GM18951 (cell line): ENCODE measurements around the gene PTGER3.
"Not testable (repeated sequence)": the region's sequence is repeated elsewhere in the genome, so short reads cannot be mapped to it uniquely, and the experiment has no call there.

ENCODE experiments used
- POLR2A ChIP-seq: IDR thresholded peaks from 4 replicates; pipeline ENCODE4 v1.6.1; 2011; ENCODE audit warnings: mild to moderate bottlenecking; ENCODE audit not compliant: insufficient read length, insufficient read depth; ENCODE audit errors: extremely low read depth
- in situ Hi-C: fragments of 300-500 bp; cut with MboI; formaldehyde crosslinking; loops from one replicate; pipeline ENCODE4 v1.12.0; 2022; ENCODE audit warnings: low sequenced_read_pairs, mixed read lengths, inconsistent platforms; ENCODE audit not compliant: unreplicated experiment

Gene PTGER3

DNA sequence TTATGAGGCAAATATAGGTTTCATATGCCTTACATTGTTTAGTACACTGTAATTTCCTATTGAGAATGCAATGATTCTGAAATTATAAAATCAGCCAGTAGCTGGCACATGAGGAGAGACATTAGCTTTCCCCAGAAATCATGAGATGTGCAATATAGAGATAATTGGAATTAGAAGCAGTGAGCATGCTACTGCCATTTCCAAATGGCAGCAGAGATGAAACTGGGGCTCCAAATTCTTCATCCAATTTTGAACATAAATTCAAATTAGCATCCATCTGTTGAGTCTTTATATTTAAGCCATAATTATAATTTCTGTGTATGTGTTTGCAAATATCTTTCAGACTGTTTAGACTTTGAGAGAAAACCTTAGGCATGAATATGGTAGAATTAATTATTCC is 28.8 kb downstream of the PTGER3 start:
- TF ChIP-seq POLR2A, result no peak
- in situ Hi-C loops, result no loop called here

DNA sequence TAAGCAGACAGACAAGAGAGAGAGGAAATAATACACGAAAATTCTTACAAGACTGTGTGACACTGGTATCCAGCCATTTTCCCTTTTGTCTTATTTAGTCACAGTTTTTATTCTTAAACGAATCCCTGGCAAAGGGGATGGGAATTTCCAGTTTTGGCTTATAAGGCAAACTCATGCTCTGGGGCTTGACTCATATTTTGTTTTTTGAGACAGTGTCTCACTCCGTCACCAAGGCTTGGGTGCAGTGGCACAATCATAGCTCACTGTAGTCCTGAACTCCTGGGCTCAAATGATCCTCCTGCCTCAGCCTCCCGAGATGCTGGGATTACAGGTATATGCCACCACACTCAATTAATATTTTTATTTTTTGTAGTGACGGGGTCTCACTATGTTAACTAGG is 31.9 kb downstream of the PTGER3 start:
- in situ Hi-C loops, result no loop called here
- TF ChIP-seq POLR2A, result no peak

DNA sequence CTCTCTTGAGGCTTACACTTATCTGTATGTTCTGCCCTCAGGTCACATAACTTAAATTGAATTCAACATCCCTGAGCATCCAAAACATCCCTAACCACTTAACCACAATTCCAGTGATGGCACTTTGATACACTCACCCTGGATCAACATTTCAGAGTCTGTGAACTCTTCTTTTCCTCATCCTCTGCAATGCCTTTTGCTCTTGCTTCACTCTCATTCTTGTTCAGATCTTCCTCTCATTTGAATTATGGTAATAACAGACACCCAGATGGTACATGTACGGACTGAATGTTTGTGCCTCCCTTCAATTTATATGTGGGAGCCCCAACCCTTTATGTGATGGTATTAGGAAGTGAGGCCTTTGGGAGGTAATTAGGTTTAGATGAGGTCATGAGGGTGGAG is 33.4 kb downstream of the PTGER3 start:
- in situ Hi-C loops, result no loop called here
- no peak for TF ChIP-seq POLR2A

- no peak for TF ChIP-seq POLR2A
- in situ Hi-C loops, result no loop called here
Observed at GRCh38 chr1:71002709-71003475, 44.7 kb downstream of the PTGER3 start.

DNA sequence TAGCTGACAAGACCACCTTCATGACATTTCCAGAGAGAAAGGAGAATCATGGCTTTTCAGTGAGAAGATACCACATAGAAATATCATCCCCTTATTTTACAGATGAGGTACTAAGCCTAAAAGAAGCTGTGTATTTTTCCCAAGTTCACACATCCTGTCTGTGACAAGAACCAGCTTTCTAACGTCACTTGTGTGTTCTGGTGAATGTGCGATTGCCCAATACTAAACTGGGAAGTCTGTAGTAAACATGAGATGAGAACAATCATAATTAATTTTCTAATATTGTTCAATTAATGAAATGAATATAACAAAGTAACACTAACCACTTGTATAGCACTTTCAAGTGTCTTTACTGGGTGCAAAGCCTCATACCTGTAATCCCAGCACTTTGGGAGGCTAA is 46.0 kb downstream of the PTGER3 start:
- no peak for TF ChIP-seq POLR2A
- in situ Hi-C loops, result no loop called here

GRCh38 chr1:70997793-70998192 is 49.8 kb downstream of the PTGER3 start:
- no peak for TF ChIP-seq POLR2A
- in situ Hi-C loops, result no loop called here

DNA sequence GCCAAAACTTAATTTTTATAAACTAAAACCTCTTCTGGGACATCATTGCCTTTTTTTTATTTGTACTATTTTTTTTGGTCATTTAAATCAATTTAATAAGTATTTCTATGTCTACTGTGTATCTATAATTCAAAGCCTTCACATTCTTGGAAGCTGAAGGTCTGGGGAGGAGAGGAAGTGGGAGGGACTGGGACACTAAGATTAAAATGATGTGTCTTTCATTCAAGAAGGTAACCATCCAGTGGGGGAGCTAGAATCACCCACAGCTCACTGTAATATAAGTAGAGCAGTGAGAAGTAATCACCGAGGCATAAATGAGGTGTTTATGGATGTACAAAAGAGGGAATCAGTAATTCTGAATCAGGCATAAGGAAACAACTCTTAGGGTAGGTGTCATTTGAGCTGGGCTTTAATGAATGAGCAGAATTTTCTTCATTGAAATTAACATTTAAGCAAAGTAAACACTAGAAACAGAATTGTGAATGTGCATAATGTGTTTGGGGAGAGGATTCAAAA is 52.8 kb downstream of the PTGER3 start:
- in situ Hi-C loops, result no loop called here
- no peak for TF ChIP-seq POLR2A

GRCh38 chr1:70993798-70994197 is 53.8 kb downstream of the PTGER3 start:
- in situ Hi-C loops, result no loop called here
- no peak for TF ChIP-seq POLR2A

- TF ChIP-seq POLR2A, result no peak
- in situ Hi-C loops, result no loop called here
Observed at GRCh38 chr1:70992521-70992920, 55.1 kb downstream of the PTGER3 start.

- in situ Hi-C loops, result no loop called here
- TF ChIP-seq POLR2A, result no peak
Observed at GRCh38 chr1:70990469-70991253, 57.0 kb downstream of the PTGER3 start.

- in situ Hi-C loops, result no loop called here
- no peak for TF ChIP-seq POLR2A
Observed at GRCh38 chr1:70987497-70987896, 60.1 kb downstream of the PTGER3 start.

DNA sequence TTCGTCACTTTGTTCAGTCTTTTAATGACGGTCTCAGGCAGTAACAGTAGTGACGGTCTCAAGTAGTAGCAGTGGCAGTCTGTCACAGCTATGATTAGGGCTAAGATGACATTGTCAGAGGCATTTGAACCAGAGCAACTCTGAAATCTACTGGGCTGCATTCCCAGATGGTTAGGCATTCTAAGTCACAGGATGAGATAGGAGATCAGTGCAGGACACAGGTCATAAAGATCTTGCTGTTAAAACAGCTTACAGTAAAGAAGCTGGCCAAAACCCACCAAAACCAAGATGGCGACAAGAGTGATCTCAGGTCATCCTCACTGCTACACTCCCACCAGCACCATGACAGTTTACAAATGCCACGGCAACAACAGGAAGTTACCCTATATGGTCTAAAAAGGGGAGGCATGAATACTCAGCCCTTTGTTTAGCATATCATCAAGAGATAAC is 61.8 kb downstream of the PTGER3 start:
- in situ Hi-C loops, result not testable (repeated sequence)

DNA sequence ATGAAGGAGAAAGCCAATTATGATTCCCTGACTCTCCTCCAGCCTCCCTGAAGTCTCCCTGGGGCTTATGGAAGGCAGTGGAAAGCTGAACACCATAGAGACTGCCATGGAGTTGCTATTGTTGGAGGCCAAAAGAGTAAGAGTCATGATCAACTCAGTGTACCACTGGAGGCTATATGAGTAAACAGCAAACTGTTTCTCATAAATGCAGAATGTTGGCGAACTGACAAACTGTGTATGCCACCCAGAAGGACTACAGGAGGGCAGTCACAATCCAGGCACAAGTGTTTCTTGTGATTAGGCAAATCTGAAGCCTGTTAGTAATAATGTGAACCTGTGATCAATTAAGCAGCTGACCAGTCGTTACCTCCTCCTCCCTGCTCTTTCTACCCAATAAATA is 62.3 kb downstream of the PTGER3 start:
- in situ Hi-C loops, result not testable (repeated sequence)

DNA sequence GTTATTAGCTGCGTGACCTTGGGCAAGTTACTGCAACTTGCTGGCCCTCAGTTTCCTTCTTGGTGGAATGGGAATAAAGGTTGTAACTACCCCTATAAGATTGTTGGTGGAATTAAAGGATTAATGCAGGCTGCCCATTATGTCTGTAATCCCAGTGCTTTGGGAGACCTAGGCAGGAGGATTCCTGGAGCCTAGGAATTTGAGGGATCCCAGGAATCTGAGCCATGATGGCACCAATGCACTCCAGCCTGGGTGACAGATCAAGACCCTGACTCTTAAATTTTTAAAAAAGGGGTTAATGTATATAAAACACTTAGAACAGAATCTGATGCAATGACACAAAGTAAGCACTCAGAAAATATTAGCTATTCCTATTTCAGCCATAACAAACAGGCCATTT is 67.3 kb downstream of the PTGER3 start:
- in situ Hi-C loops, result no loop called here
- no peak for TF ChIP-seq POLR2A
